HepG2 (cell line): ENCODE results near the gene BAHD1. TPM values are rescaled to one million over a fixed set of nuclear protein-coding genes. Genes with fewer than 3 reads are reported as not detected.

Experiments used
- ATF5 ChIP-seq: sonication (generic); formaldehyde crosslinking; IDR thresholded peaks from 2 replicates; pipeline ENCODE4 v1.4.0; 2020; ENCODE audit warnings: mild to moderate bottlenecking, low read depth, missing genetic modification reagents
- POLR2A ChIP-seq, 2 experiments: IDR thresholded peaks; 2 replicates each; pipeline ENCODE4 v1.6.1; 2011; ENCODE audit warnings: low read depth in 2 of 2, low read length in 2 of 2, mild to moderate bottlenecking in 1 of 2, moderate library complexity in 1 of 2; ENCODE audit not compliant: insufficient read depth in 1 of 2
- RCOR2 ChIP-seq: IDR thresholded peaks from 2 replicates; pipeline ENCODE4 v1.6.1; 2016; ENCODE audit warnings: missing biosample characterization, missing genetic modification reagents
- RELA ChIP-seq: sonication (generic); formaldehyde crosslinking; IDR thresholded peaks from 2 replicates; pipeline ENCODE4 v1.4.0; 2020; ENCODE audit warnings: missing genetic modification reagents
- RNF2 ChIP-seq: fragments of 450-650 bp; conservative IDR thresholded peaks from 2 replicates; pipeline ENCODE4 v1.6.1; 2016; ENCODE audit warnings: low read depth
- ZNF337 ChIP-seq: sonication (generic); formaldehyde crosslinking; IDR thresholded peaks from 2 replicates; pipeline ENCODE4 v1.5.1; 2020; ENCODE audit warnings: missing genetic modification reagents, low read depth, mild to moderate bottlenecking, borderline replicate concordance
- ZNF616 ChIP-seq: sonication (generic); formaldehyde crosslinking; IDR thresholded peaks from 2 replicates; pipeline ENCODE4 v1.5.0; 2020; ENCODE audit warnings: low read depth, mild to moderate bottlenecking, missing genetic modification reagents
- ZNF724P ChIP-seq: sonication (generic); formaldehyde crosslinking; IDR thresholded peaks from 2 replicates; pipeline ENCODE4 v1.8.0; 2022; ENCODE audit warnings: missing genetic modification reagents, borderline replicate concordance
- polyA plus RNA-seq, 8 experiments: library from polyadenylated mRNA; depleted of rRNA in 3 of 8; stranded (reverse) in 7 of 8; unstranded in 1 of 8; fragments of >200 nt; fragmentation: Illumina TruSeq in 4 of 8; extraction: Trizol in 4 of 8; gene quantifications; 2 replicates each; pipeline versions ENCODE4 v1.2.1 to v1.2.3, GENCODE V29; 2011 to 2016; ENCODE audit warnings: low read depth in 4 of 8, missing spikeins in 1 of 8, mixed read lengths in 1 of 8; ENCODE audit not compliant: insufficient read depth in 1 of 8
- total RNA-seq, 5 experiments: library from RNA; depleted of rRNA; stranded (reverse); fragments of >200 nt; fragmentation: Illumina TruSeq; extraction: Trizol; gene quantifications; 2 replicates each; pipeline ENCODE4 v1.2.3, GENCODE V29; 2016; ENCODE audit warnings: low read depth in 1 of 5
- TF ChIP-seq, protein P1 (sequence below): sonication (generic); formaldehyde crosslinking; IDR thresholded peaks from 2 replicates; pipeline ENCODE4 v1.4.0; 2020; ENCODE audit warnings: missing genetic modification reagents, borderline replicate concordance
- TF ChIP-seq, protein P2 (sequence below), 2 experiments: sonication (generic) in 1 of 2; formaldehyde crosslinking in 1 of 2; IDR thresholded peaks; 2 replicates each; pipeline versions ENCODE4 v1.5.1 to v1.6.1; 2011 to 2020; ENCODE audit warnings: borderline replicate concordance in 1 of 2, low read depth in 1 of 2, low read length in 1 of 2, mild to moderate bottlenecking in 1 of 2, missing genetic modification reagents in 1 of 2, moderate library complexity in 1 of 2

BAHD1 gene
- total and polyA plus RNA-seq, 2 of the 13 experiments (the other 11 are each of a cell fraction or from before 2014, with no cell fraction given) = 3.3 to 8.7 TPM

DNA sequence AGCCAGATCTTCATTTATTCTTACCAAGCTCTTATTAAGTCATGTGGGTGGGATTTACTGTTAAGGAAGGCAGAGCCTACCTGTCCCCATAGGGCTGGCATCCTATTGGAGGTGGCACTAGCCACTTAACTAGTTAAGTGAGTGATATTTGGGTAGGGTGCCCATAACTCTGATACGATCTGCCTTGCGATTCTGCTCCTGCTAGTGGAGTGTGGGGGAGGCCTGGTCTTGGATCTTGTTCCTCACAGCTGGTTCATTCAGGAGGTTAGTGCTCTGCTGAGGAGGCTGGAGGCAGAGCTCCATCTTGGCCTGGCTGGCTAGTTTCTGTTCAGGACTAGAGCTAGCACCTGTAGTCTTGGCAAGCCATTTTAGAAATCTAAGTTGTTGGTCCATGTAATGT lies 9.3 kb downstream of the BAHD1 start (continued):
- TF ChIP-seq RELA (CRISPR knock-in tag) (no peak), ZNF337 (CRISPR knock-in tag) (no peak), RNF2 (no peak), ZNF724P (CRISPR knock-in tag) (no peak), POLR2A (IDR thresholded peaks at IDR 0.05; ENCODE audit: insufficient read depth in 1 of 2, low read depth in 2 of 2, low read length in 2 of 2) (no peak), ATF5 (CRISPR knock-in tag) (no peak), ZNF616 (no peak), RCOR2 (CRISPR knock-in tag) (no peak)
- TF ChIP-seq, protein P1, sequence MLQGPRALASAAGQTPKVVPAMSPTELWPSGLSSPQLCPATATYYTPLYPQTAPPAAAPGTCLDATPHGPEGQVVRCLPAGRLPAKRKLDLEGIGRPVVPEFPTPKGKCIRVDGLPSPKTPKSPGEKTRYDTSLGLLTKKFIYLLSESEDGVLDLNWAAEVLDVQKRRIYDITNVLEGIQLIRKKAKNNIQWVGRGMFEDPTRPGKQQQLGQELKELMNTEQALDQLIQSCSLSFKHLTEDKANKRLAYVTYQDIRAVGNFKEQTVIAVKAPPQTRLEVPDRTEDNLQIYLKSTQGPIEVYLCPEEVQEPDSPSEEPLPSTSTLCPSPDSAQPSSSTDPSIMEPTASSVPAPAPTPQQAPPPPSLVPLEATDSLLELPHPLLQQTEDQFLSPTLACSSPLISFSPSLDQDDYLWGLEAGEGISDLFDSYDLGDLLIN (CRISPR knock-in tag) = no peak
- TF ChIP-seq, protein P2, sequence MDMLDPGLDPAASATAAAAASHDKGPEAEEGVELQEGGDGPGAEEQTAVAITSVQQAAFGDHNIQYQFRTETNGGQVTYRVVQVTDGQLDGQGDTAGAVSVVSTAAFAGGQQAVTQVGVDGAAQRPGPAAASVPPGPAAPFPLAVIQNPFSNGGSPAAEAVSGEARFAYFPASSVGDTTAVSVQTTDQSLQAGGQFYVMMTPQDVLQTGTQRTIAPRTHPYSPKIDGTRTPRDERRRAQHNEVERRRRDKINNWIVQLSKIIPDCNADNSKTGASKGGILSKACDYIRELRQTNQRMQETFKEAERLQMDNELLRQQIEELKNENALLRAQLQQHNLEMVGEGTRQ (IDR thresholded peaks at IDR 0.05; ENCODE audit: low read depth, low read length) = no peak
- TF ChIP-seq, protein P2 (CRISPR knock-in tag; IDR thresholded peaks at IDR 0.05; ENCODE audit: borderline replicate concordance) = no peak
